PC-3 (cell line): ENCODE results near the gene DMD.

ENCODE experiments used
- CTCF ChIP-seq: fragments of 300-600 bp; sonication (generic); conservative IDR thresholded peaks from 2 replicates; pipeline ENCODE4 v1.5.1; 2017; ENCODE audit warnings: antibody characterized with exemption, low read depth, mild to moderate bottlenecking, low read length
- EZH2phosphoT487 ChIP-seq: fragments of 300-600 bp; sonication (generic); IDR thresholded peaks from 2 replicates; pipeline ENCODE4 v1.6.1; 2018; ENCODE audit warnings: mild to moderate bottlenecking, antibody characterized with exemption, low read length, borderline replicate concordance

GRCh38 chrX:31547816-31548215 is 1663.5 kb downstream of the DMD start:
- no peak for TF ChIP-seq EZH2phosphoT487
- TF ChIP-seq CTCF, result no peak
